H1 (cell line): Measurements from ENCODE around the gene CD47. TPM values are rescaled to one million over a fixed set of nuclear protein-coding genes. Genes with fewer than 3 reads are reported as not detected.

Experiments
- ASH2L ChIP-seq: fragments of 200-600, 300-600 bp; sonication (generic); IDR thresholded peaks from one replicate; pipeline ENCODE4 v1.7.1; 2017; ENCODE audit warnings: low read length
- CHD2 ChIP-seq: IDR thresholded peaks from 2 replicates; pipeline ENCODE4 v1.6.1; 2012; ENCODE audit warnings: low read length, improper control_type of control experiment
- JUN ChIP-seq: IDR thresholded peaks from 2 replicates; pipeline ENCODE4 v1.6.1; 2011; ENCODE audit warnings: low read depth, mild to moderate bottlenecking, improper control_type of control experiment, low read length
- PHF8 ChIP-seq: fragments of 200-600 bp; sonication (generic); conservative IDR thresholded peaks from 2 replicates; pipeline ENCODE4 v1.7.1; 2012; ENCODE audit warnings: low read depth, mild to moderate bottlenecking, inconsistent platforms, low read length, moderate library complexity
- ZNF274 ChIP-seq: IDR thresholded peaks from 2 replicates; pipeline ENCODE4 v1.7.0; 2012; ENCODE audit warnings: low read length, borderline replicate concordance; ENCODE audit errors: extremely low read depth
- polyA plus RNA-seq, 7 experiments: library from polyadenylated mRNA; depleted of rRNA in 3 of 7; stranded (reverse) in 5 of 7; unstranded in 2 of 7; fragments of >200 nt in 5 of 7; fragments of 200-250 nt in 2 of 7; gene quantifications; 1 replicate in 5 of 7; 2 replicates in 1 of 7; 4 replicates in 1 of 7; pipeline versions ENCODE4 v1.2.1 to v1.2.3, GENCODE V29; 2011 to 2013; ENCODE audit warnings: missing spikeins in 2 of 7, mixed read lengths in 2 of 7
- total RNA-seq: library from RNA; stranded (reverse); fragmentation: NEBNext Ultra II Directional; extraction: Animal tissue kit (Norgen Biotek cat#: 25700); gene quantifications from 2 replicates; pipeline ENCODE4 v1.2.1, GENCODE V29; 2021

CD47 gene
- total and polyA plus RNA-seq, 2 of the 8 experiments (the other 6 are each of a cell fraction or from before 2014, with no cell fraction given), result 14.4 to 19.3 TPM

- TF ChIP-seq PHF8 (no peak), ZNF274 (no peak), ASH2L (no peak), CHD2 (no peak), JUN (no peak)
- TF ChIP-seq, all 59 proteins: peak for 0
These were observed 39.8 kb downstream of the CD47 start (continued) for GRCh38 chr3:108051005-108051404.
